Femur (tissue), 1 donor: ENCODE data around the gene SFRP5.

ENCODE experiments used
- DNase-seq: peaks from one replicate; pipeline ENCODE4 v3.0.0-alpha.2; 2017

SFRP5 gene

DNA sequence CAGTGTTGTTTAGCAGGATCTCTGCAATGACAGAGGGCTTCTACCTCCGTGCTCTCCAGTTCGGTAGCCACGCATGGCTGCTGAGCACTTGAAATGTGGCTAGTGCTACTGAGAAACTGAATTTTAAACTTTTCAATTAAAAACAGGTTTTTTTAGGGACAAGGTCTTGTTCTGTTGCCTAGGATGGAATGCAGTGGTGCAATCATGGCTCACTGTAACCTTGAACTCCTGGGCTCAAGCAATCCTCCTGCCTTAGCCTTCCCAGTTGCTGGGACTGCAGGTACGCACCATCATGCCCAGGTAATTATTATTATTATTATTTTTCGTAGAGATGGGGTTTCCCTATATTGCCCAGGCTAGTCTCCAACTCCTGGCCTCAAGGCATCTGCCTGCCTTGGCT, 13.4 kb upstream of the SFRP5 start:
- DNase-seq, result no peak

GRCh38 chr10:97784200-97784810, 12.5 kb upstream of the SFRP5 start:
- no peak for DNase-seq

DNA sequence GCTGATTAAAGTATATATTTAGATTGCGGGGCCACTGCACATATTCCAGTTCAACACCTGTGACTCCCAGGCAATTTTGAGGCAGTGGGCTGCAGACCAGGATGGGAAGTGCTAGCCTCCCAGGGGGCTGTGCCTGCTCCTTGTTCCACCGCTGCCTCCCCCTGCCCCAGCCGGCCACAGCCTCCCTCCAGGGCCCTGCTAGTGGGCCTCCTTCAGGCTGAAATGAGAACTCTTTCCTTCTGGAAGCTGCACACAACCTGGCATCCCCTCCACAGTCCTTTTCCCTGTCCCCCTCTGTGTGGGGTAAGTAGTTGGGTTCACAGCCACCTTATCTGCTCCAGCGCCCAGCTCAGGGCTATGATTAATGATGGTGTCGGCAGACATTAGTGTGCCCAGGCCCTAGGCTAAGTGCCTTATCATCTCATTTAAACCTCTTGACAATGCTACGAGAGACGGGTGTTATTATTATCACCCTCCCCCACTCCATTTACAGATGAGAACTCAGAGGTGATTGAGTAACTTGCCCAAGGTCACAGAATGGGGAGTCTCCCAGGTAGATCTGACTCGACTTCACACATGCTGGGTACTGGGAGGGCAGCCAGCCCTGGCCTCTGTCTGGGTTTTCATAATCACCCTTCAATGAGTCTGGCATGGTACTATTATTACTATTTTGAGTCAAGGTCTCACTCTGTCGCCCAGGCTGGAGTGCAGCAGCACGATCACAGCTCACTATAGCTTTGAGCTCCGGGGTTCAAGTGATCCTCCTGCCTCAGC, 10.8 kb upstream of the SFRP5 start:
- DNase-seq, result no peak

GRCh38 chr10:97781618-97782331, 10.0 kb upstream of the SFRP5 start:
- DNase-seq, result no peak

DNA sequence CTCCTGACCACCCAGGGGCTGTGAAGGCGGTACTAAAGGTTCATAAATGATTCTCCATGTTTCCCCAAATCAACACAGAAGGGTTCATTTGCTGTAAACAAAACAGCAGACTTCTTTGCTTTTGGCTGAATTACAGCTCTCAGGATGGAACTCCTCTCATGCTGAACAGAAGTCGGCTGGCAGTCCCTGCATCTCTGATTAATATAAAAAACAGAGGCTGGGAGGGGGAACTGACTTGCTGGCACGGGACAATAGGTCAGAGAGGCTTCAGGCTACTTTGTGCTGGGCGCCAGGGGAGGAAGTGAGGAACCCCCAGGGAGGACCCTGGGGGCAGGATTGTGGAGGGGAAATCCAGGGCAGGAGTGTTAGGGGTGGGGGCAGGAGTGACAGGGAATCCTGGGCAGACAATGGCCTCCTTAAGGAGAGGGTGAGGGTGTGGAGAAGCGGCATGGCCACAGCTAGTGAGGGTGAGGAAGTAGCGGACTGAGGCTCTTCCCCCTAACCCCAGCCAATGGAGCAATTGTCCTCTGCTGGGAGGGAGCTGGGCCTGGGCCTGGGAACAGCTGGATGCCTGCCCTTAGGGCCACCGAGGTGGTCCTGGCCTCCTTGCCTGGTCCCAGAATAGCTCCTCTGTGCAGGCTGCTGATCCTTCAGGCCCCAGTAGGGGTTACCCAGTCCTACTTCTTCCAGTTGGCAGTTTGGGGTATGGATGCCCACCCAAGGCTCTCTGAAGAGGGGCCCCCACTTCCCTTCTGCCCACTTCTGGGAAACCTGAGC, 9.2 kb upstream of the SFRP5 start:
- DNase-seq, result peak; percentile 55

- DNase-seq, result no peak
Observed at GRCh38 chr10:97779975-97780374, 8.2 kb upstream of the SFRP5 start.

- DNase-seq, result no peak
Observed at GRCh38 chr10:97779492-97779891, 7.7 kb upstream of the SFRP5 start.

DNA sequence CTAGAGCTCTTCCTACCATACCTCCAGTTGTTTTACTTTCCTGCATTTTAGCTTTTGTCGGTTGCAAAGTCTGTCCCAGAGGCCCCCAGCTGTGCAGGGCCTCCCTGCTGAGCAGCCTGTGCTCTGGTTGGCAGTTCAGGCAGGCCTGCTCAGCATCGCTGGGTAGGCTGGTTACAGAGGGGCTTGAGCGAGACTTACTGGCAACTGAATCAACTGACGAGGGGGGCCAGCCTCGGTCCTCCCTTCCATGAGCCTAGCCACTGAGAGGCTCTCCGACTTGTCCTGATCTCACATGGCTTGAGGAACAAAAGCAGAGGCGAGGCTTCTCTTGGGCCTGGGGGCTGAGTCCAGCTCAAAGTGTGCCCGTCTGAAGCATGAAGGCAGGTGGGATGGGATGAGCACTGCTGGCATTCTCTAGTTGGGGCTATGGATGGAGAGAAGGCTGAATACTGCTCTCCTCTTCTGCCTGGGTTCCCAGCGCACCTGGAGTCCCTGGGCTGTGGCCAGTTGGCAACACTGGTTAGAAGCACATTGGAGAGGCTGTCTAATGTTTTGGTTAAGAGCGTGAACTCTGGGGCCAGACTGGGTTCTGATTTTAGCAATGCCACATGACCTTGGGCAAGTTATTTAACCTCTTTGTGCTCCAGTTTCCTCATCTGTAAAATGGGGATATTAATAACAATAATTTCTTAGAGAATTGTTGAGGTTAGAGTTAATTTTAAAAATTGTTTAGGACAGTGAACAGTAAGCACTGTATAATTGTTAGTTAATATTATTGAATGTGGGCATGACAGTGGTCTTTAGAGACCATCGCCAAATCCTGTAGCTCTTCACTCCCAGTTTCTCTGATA, 6.9 kb upstream of the SFRP5 start:
- no peak for DNase-seq

- DNase-seq, result no peak
Observed at GRCh38 chr10:97777143-97777542, 5.3 kb upstream of the SFRP5 start.

- DNase-seq, result no peak
Observed at GRCh38 chr10:97774811-97775294, 3.1 kb upstream of the SFRP5 start.

DNA sequence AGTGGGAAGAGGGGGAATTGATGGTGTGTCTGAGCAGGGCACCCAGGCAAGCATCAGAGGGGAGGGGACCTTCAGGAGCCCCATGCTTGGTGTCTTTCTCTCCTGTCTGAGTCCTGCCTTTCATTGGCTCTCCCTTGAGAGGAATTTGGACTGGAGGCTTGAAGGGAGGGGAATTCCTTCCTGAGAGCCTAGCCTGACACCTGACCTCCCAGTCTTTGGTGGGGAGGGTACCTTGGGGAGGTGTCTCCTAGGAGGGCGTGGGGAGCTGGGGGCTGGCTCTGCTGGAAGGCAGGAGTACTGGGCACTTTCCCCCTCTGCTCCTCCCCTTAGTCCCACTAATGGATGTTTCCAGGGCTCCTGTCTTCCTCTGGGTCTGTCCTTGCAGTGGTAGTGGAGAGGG, 1.3 kb upstream of the SFRP5 start:
- DNase-seq, result no peak

DNA sequence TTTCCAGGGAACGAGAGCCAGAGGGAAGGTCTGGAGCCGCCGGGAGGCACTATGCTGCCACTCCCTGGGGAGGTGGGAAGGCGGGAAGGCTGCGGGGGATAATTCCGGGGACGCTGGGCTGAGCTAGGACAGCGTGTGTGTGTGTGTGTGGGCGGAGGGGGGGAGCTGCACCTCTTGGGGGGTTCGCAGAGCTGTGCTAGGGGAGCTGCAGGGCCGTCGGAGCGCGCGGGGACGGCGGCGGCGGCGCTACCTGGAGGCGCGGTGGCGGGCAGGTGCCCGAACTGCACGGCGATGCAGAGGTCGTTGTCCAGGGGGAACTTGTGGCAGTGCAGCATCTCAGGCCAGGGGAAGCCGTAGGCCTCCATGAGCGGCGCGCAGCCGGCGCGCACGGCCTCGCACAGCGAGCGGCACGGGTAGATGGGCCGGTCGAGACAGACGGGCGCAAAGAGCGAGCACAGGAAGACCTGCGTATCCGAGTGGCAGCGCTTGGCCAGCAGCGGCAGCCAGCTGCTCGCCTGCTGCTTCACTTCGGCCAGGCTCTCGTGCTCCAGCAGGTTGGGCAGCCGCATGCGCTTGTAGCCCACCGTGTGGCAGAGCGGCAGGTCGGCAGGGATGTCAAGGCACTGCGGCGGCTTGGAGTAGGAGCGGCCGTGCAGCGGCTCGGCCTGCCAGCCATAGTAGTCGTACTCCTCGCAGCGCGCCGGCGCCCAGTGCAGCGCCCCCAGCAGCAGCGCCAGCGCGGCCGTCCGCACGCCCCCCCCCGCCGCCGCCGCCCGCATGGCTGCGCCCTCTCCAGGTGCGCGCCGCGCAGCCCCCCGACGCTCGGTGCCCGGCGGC, 526 bp downstream of the SFRP5 start:
- no peak for DNase-seq

DNA sequence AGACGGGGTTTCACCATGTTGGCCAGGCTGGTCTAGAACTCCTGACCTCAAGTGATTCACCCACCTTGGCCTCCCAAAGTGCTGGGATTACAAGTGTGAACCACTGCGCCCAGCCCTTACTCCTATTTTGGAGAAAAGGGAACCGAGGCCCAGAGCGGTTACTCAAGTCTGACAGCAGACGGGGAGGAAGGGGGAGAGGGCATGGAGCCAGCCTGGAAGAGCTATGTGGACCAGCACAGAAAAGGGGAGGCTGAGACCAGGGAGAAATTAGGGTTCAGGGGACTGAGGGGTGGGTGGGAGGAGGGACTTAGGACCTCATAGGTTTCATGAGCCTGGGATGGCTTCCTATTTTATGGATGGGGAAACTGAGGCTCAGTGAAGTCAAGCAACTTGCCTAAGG, 1.5 kb downstream of the SFRP5 start:
- no peak for DNase-seq

GRCh38 chr10:97768322-97769315, 3.2 kb downstream of the SFRP5 start:
- no peak for DNase-seq

DNA sequence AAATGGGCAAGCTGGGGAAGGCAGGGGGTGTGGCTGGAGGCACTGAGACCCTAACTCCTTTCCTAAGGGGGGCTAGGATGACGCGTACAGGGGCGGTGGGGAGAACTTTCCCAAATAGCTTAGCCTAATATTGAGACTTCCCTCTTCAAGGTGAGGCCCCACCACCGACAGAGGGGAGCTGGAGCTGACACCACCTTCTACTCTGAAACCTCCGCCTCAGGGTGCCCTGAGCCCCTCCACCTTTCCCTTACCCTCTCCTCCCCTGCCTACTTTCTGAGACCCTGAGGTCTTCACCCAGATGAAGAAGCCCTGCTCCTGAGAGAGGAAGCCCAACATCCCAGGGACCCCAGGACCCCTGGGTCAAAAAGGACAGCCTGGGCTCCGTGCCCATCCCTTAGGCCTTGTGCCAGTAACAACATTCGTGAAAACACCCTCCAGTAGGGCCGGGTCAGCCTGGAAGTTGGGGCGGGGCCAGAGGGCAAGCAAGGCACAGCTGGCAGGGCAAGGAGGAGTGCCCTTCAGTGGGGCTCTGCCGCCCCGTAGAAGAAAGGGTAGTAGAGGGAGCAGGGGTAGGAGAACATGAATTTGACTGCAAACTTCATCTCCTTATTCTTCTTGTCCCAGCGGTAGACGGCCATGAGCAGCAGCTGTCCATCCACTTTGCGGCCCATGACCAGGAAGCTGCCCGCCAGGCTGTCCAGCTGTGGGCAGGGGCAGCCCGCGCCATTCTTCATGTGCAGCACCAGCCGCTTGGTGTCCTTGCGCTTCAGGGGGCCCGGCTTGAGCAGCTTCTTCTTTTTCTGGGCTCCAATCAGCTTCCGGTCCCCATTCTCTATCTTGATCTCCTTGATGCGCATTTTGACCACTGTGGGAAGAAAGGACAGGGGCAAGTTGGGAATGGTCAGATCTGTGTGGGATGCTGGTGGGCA, 4.5 kb downstream of the SFRP5 start:
- no peak for DNase-seq

- DNase-seq, result no peak
Observed at GRCh38 chr10:97766106-97766810, 5.5 kb downstream of the SFRP5 start.

DNA sequence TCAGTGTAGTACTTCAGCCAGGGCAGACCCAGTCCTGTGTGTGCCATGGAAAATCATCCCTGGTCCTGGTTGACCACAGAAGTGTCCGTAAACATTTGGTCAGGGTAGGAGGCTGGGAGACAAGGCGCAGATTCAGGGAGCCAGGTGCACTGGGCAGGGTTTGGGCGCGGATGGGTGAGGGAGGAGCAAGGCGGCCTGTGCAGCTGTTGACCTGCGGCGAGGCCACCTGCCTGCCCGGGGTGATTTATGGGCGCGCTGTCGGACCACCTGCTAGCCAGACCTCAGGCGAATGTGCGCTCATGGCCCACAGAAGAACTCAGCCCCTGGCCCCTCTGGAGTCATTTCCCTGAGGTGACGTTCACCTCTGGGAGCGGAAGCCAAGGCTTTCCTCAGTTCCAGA, 6.6 kb downstream of the SFRP5 start:
- peak; percentile 58 for DNase-seq

- no peak for DNase-seq
Observed at GRCh38 chr10:97764519-97764931, 7.3 kb downstream of the SFRP5 start.
